DND-41 (cell line): ENCODE measurements around the gene TRIL.
A peak's percentile ranks its signal among the peaks of the same experiment; 100 is the strongest.

Source experiments
- ATAC-seq: fragments of 200-7000 bp; cut with Tn5 transposase; 3 replicates; pipeline ENCODE4 v1.9.1; 2021; ENCODE audit warnings: low read depth; ENCODE audit not compliant: insufficient read depth
- DNase-seq: peaks from one replicate; pipeline ENCODE4 v3.0.0-alpha.2; 2020
- H2AFZ ChIP-seq: 2 replicates; pipeline ENCODE4 v1.6.0; 2012; ENCODE audit warnings: low read depth, low read length
- H3K27ac ChIP-seq: 2 replicates; pipeline ENCODE4 v1.5.1; 2012; ENCODE audit warnings: low read length, inconsistent platforms
- H3K27me3 ChIP-seq: fragments of 200-600 bp; sonication (generic); 2 replicates; pipeline ENCODE4 v1.6.0; 2012; ENCODE audit warnings: low read length, mild to moderate bottlenecking, inconsistent platforms; ENCODE audit not compliant: insufficient read depth, poor library complexity
- H3K36me3 ChIP-seq: 2 replicates; pipeline ENCODE4 v1.5.1; 2012; ENCODE audit warnings: low read length, inconsistent platforms; ENCODE audit not compliant: insufficient read depth
- H3K4me1 ChIP-seq: 2 replicates; pipeline ENCODE4 v1.5.1; 2012; ENCODE audit warnings: mild to moderate bottlenecking, low read length; ENCODE audit not compliant: insufficient read depth
- H3K4me2 ChIP-seq: 2 replicates; pipeline ENCODE4 v1.6.0; 2012; ENCODE audit warnings: mild to moderate bottlenecking, moderate library complexity, low read length, inconsistent platforms; ENCODE audit not compliant: insufficient read depth
- H3K4me3 ChIP-seq, 2 experiments: fragments of 200-600 bp in 1 of 2; shearing (Covaris generic) in 1 of 2; 2 replicates each; pipeline ENCODE4 v1.5.1; 2012 to 2016; ENCODE audit warnings: inconsistent platforms in 2 of 2, low read length in 2 of 2, mild to moderate bottlenecking in 2 of 2, low read depth in 1 of 2, moderate library complexity in 1 of 2
- H3K79me2 ChIP-seq: 2 replicates; pipeline ENCODE4 v1.6.0; 2012; ENCODE audit warnings: low read length, inconsistent platforms; ENCODE audit not compliant: insufficient read depth
- H3K9ac ChIP-seq: 2 replicates; pipeline ENCODE4 v1.6.0; 2012; ENCODE audit warnings: low read depth, mild to moderate bottlenecking, inconsistent platforms, low read length, moderate library complexity
- H3K9me3 ChIP-seq: 2 replicates; pipeline ENCODE4 v1.5.1; 2012; ENCODE audit warnings: low read length, moderate library complexity, mild to moderate bottlenecking, inconsistent platforms; ENCODE audit not compliant: insufficient read depth, severe bottlenecking
- H4K20me1 ChIP-seq: 2 replicates; pipeline ENCODE4 v1.6.0; 2012; ENCODE audit warnings: low read length; ENCODE audit not compliant: insufficient read depth
- EZH2 ChIP-seq: IDR thresholded peaks from 3 replicates; pipeline ENCODE4 v1.6.1; 2012; ENCODE audit warnings: borderline replicate concordance, low read depth, mild to moderate bottlenecking, moderate library complexity, low read length, inconsistent platforms; ENCODE audit not compliant: severe bottlenecking
- TF ChIP-seq, protein P1 (sequence below): IDR thresholded peaks from 2 replicates; pipeline ENCODE4 v1.5.1; 2012; ENCODE audit warnings: borderline replicate concordance, low read length, moderate library complexity, mild to moderate bottlenecking; ENCODE audit not compliant: poor library complexity, severe bottlenecking; ENCODE audit errors: extremely low read depth

The TRIL gene

DNA sequence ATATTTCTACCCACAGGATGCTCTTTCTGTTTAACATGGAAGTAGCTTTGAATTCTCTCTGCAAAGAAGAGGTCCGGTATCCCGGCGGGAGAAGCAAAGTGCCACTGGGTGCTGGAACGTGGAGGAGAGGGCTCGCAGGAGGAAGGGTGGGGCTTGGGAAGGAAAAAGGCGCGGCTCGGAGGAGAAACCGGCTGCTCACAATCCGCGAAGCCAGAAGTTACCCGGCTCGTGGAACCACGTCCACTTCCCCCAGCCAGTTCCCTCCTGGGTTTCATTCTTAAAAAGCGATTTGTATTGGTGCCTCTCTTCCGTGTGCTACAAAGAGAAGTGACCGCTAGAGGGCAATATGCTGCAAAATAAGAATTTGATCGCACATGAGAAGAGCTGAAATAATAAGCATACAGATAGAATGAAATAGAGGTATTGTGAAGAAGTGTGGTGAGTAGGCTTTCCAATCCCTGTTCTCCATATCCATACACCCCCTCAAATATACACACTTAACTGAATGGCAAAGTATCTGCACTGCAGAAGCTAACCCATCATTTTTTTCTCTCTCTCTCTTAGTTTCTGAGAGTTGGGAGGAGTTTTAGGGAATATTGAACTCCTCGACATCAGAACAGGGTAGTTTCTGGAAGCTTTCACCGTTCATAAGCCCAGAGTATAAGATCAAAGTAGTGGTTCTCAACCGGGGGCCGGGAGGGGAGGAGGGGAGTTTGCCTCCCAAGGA, 31.1 kb downstream of the TRIL start:
- Histone ChIP-seq H3K9ac (peak overlapping the region; percentile 52), H3K27me3 (no peaks in the 10 kb centered on the region), H3K79me2 (no peaks in the 10 kb centered on the region), H3K4me2 (peak overlapping the region; percentile 70), H4K20me1 (no peaks in the 10 kb centered on the region), H3K4me3 (peak overlapping the region; percentile 15 to 55; a peak in 3 of 4 replicates), H3K4me1 (peaks cover 27% of the 10 kb centered on the region), H3K9me3 (no peaks in the 10 kb centered on the region), H3K36me3 (no peaks in the 10 kb centered on the region), H3K27ac (peak overlapping the region; percentile 41; the same call in 1 of the 2 replicates), H2AFZ (peak overlapping the region; percentile 79)
- peak; percentile 73 for DNase-seq
- TF ChIP-seq EZH2, result no peak
- TF ChIP-seq, protein P1, sequence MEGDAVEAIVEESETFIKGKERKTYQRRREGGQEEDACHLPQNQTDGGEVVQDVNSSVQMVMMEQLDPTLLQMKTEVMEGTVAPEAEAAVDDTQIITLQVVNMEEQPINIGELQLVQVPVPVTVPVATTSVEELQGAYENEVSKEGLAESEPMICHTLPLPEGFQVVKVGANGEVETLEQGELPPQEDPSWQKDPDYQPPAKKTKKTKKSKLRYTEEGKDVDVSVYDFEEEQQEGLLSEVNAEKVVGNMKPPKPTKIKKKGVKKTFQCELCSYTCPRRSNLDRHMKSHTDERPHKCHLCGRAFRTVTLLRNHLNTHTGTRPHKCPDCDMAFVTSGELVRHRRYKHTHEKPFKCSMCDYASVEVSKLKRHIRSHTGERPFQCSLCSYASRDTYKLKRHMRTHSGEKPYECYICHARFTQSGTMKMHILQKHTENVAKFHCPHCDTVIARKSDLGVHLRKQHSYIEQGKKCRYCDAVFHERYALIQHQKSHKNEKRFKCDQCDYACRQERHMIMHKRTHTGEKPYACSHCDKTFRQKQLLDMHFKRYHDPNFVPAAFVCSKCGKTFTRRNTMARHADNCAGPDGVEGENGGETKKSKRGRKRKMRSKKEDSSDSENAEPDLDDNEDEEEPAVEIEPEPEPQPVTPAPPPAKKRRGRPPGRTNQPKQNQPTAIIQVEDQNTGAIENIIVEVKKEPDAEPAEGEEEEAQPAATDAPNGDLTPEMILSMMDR, result peak; percentile 92
- ATAC-seq, result peak; percentile 92

DNA sequence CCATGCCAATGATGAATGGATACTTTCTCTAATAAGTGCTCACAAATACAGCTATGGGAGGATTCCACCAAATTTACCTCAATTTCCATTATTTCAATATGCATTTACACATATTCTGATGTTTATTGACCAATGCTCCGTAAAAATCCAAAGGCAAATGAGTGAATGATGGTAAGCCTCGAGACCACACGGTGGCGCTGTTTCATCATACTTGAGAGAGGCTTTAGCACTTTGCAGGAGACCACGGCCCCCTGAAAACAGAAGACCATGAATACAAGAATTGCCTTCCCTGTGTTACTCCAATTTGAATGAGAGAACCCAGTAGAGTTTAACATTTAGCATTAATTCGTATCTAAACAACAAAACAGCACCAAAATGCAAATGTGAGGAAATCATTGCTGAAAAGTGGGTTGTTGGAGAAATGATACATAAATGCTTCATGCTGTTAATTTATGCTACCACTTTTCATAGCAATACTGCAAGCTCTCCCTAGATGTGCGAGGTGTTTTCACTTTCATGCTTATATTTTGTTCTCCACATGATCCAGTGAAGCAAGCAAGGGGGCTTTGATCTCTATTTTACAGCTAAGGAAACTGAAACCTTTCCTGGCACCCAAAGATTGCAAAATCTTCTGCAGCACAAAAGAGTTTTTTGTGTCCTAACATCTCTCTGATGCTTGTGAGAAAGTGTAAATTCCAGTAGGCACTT, 35.4 kb downstream of the TRIL start:
- Histone ChIP-seq H3K4me3 (no peak overlapping the region), H2AFZ (peak overlapping the region; percentile 53), H3K9ac (no peak overlapping the region), H3K4me1 (peaks cover 29% of the 10 kb centered on the region), H4K20me1 (no peaks in the 10 kb centered on the region), H3K36me3 (no peaks in the 10 kb centered on the region), H3K27ac (no peak overlapping the region), H3K4me2 (peak overlapping the region; percentile 38), H3K9me3 (no peaks in the 10 kb centered on the region), H3K27me3 (peaks cover 3% of the 10 kb centered on the region), H3K79me2 (no peaks in the 10 kb centered on the region)
- TF ChIP-seq, protein P1, result peak; percentile 93
- no peak for TF ChIP-seq EZH2
- DNase-seq (peak; percentile 67), ATAC-seq (peak; percentile 65)

DNA sequence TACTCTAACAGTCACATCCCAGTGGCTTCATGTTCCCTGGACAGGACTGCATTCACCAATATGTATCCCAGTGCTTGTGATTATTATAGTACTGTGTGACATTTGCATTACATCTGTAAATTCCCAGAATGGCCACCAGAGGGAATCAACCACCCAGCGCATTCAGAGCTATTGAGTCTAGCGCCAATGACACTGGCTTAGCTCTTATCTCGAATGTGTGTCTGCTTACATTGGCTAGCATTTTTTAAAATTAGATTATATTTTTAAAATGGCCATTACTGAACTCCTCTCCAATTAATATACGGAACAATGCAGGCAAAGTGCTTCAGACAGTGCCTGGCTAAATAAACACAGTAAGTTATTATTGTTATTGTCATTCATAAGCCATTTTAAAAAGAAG, 36.3 kb downstream of the TRIL start:
- peak; percentile 52 for DNase-seq
- Histone ChIP-seq H3K4me2 (peak overlapping the region; percentile 38; the same call in 1 of the 2 replicates), H3K4me1 (peaks cover 20% of the 10 kb centered on the region), H3K36me3 (no peaks in the 10 kb centered on the region), H3K9ac (no peak overlapping the region), H2AFZ (no peak overlapping the region), H3K79me2 (no peaks in the 10 kb centered on the region), H3K4me3 (no peak overlapping the region), H3K27ac (no peak overlapping the region), H3K9me3 (no peaks in the 10 kb centered on the region), H4K20me1 (no peaks in the 10 kb centered on the region), H3K27me3 (peaks cover 3% of the 10 kb centered on the region)
- peak; percentile 88 for ATAC-seq
- no peak for TF ChIP-seq EZH2
- TF ChIP-seq, protein P1, result peak; percentile 80
